ENCODE data around the gene CEP95. TPM values are rescaled to one million over a fixed set of nuclear protein-coding genes. Genes with fewer than 3 reads are reported as not detected.
"Not testable (repeated sequence)": the region's sequence is repeated elsewhere in the genome, so short reads cannot be mapped to it uniquely, and the experiment has no call there.

Gene CEP95
- total RNA-seq, 1 donor from 2014 or later: 88.0 TPM

DNA sequence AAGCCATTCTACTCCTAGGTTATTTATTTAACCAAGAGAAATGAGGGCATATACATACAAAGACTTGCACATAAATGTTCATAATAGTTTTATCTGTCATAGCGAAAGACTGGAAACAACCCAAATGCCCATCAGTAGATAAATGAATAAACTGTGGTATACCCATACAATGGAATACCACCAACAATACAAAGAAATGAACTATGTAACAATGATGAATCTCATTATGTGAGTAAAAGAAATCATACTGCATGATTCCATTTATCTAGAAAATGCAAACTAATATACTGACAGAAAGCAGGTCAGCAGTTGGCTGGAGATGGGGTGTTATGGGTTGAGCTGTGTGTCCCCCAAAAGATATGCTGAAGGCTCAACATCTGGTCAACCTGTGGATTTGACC, 57.3 kb downstream of the CEP95 start:
- FAIRE-seq (no peak), DNase-seq (ENCODE audit: low spot score in 2 of 2) (no peak)

GRCh38 chr17:64565563-64565962, 58.8 kb downstream of the CEP95 start:
- DNase-seq (ENCODE audit: low spot score in 2 of 2) (no peak), FAIRE-seq (no peak)

DNA sequence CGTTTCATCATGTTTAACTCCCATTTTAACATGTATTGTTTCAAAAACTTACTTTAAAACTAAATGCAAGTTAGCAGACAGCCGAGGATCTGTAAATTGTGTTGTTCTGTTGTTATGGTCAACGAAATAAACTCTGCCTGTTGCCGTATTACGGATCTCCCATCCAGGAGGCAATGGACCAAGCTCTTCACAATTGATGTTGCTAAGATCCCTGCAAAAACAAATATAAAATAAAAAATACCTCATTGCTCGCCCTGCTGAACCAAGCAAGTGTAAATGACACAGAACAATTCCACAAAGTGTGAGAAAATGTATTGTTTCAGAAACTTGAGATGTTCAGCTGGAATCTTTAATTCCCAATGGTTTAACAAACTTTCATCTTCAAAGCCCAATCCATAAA, 65.0 kb downstream of the CEP95 start:
- DNase-seq (ENCODE audit: low spot score in 2 of 2) (no peak), FAIRE-seq (no peak)

GRCh38 chr17:64572682-64573154, 65.9 kb downstream of the CEP95 start:
- DNase-seq (ENCODE audit: low spot score in 2 of 2): no peak
- FAIRE-seq: no peak

DNA sequence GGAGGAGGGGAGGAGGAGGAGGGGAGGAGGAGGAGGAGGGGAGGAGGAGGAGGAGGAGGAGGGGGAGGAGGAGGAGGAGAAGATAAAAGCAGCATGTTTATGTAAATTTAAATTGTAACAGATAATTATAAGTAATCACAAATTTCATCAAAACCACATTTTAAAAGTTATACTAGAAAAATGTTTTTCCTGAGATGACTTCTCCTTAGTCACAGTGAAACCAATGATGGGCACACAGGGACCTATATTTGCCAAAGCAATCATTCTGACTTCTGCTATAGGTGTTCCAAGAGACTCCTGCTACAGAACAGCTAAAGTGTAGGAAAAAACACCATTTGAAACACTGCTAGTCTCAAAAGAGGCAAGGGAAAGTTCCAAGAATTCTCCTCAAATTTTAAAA, 66.4 kb downstream of the CEP95 start:
- FAIRE-seq: no peak
- DNase-seq (ENCODE audit: low spot score in 2 of 2): no peak

DNA sequence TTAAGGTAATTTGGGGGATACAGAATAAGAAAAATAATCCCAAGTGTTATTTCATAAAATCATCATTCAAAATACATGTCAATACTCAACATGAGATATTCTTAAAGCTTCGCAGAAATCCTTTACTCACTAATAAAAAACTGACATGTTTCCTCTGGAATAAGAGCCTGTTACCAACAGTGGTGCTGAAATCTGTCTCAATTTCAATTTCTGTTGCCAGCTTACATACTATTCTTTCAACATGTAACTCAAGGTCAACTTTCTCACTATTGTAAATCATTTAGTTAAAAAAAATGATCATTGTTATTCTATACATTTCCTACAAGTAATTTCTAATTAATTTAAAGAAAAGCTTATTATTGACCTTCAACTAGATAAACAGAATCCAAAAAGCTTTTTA, 67.9 kb downstream of the CEP95 start:
- FAIRE-seq (no peak), DNase-seq (ENCODE audit: low spot score in 2 of 2) (no peak)

DNA sequence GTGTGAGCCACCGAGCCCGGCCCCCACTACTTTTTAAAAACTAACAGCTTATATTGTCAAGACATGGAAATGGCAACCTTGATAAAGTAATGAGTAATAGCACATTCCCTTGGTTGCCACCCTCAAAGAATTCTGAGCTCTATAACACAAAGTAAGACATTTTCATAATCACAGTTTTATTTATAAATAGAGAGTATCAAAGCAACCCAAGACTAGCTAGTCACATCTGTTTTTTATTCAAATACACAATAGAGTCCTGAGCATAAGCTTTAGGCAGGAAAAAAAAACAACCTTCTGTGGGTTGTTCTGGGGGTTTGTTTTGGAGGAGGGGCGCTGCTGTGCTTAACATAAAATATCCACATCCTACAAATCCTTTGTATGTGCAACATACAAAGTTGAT, 68.7 kb downstream of the CEP95 start:
- DNase-seq (ENCODE audit: low spot score in 2 of 2): no peak
- no peak for FAIRE-seq

GRCh38 chr17:64577025-64577424, 70.2 kb downstream of the CEP95 start:
- FAIRE-seq; DNase-seq (ENCODE audit: low spot score in 2 of 2): not testable (repeated sequence)

DNA sequence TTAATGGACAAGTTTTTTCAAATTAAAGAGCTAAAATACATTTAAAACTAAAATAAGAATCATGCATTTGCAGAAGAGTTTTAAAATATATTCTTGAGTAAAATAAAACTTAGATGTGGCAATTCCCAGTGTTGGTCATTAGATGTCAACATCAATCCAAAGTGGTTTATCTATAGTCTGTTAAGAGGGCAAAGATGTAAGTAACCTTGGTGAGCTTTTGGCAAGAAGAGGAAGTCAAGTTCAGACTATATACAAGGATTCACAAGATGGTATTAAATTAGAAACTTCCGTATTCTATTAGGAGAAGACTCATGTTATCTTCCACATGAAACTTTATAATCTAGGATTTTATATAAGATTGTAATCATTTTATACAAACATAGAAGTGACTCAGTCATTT, 73.1 kb downstream of the CEP95 start:
- no peak for FAIRE-seq
- no peak for DNase-seq (ENCODE audit: low spot score in 2 of 2)

GRCh38 chr17:64580384-64581315, 73.9 kb downstream of the CEP95 start:
- DNase-seq (ENCODE audit: low spot score in 2 of 2) (no peak), FAIRE-seq (no peak)

DNA sequence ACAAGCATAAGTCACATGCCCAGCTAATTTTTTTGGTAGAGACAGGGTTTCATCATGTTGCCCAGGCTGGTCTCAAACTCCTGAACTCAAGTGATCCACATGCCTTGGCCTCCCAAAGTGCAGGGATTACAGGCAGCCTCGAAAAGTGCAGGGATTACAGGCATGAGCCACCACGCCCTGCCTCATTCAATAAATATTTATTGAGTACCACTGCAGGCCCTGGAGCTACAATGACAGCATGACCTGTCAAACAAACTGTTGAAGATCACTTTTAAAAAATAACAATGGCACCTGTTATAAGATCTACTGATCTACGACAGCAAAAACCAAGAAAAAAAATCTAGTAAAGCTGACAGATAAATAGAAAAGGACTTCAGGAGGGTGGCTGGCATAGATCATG, 76.3 kb downstream of the CEP95 start:
- FAIRE-seq: no peak
- no peak for DNase-seq (ENCODE audit: low spot score in 2 of 2)

DNA sequence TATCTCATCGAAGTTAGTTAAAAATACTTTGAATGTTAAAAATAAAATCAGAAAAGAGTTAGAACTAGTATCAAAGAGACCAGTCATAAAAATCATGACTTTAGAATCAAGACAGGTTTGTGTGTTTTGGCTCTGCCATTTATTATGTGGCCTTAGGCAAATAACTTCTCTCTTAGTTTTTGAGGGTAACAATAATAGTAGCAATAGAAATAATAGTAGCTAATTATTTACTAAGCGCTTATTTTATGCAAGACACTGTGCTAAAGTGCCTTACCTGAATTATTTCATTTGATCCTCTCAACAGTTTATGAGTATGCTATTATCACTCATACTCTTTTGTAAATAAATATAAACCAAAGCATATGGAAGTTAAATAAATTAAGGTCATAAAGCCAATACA, 78.4 kb downstream of the CEP95 start:
- FAIRE-seq (no peak), DNase-seq (ENCODE audit: low spot score in 2 of 2) (no peak)

Small RNA genes within 50 kb of the gene (small RNA-seq; reads per million reads assigned to genes)
- gene AC009994.1: not detected
- not detected for gene ATP5MFP4

Other genes with a start within 250 kb of the CEP95 start
- 31.8 TPM for gene TEX2, start 243.7 kb upstream of the CEP95 start, total RNA-seq
- 6.9 TPM for gene PECAM1, start 116.1 kb upstream of the CEP95 start, total RNA-seq
- gene MILR1, start 57.9 kb upstream of the CEP95 start, total RNA-seq: 0.82 TPM
- 13.5 TPM for gene POLG2, start 9.9 kb upstream of the CEP95 start, total RNA-seq
- gene DDX5, start 688 bp upstream of the CEP95 start, total RNA-seq: 416 TPM
- gene SMURF2, start 155.3 kb downstream of the CEP95 start, total RNA-seq: 64.0 TPM